Upper lobe of left lung (tissue), 6 donors: ENCODE results near the gene HTR6. TPM values are rescaled to one million over a fixed set of nuclear protein-coding genes. Genes with fewer than 3 reads are reported as not detected.
A peak's percentile ranks its signal among the peaks of the same experiment; 100 is the strongest.

Experiments
- ATAC-seq, 2 donors: fragments of 200-7000 bp; cut with Tn5 transposase; one replicate each; pipeline ENCODE4 v1.9.1; 2022; ENCODE audit warnings: mild to moderate bottlenecking in 2 of 2, moderate library complexity in 2 of 2; ENCODE audit not compliant: low FRiP score in 2 of 2
- DNase-seq, 2 donors: peaks; one replicate each; pipeline ENCODE4 v3.0.0-alpha.2; 2019 to 2020
- H3K27ac ChIP-seq, 4 donors: fragments of 200-600 bp; sonication (generic); one replicate each; pipeline ENCODE4 v1.5.1; 2016 to 2019
- H3K27me3 ChIP-seq, 4 donors: fragments of 200-600 bp; sonication (generic); one replicate each; pipeline ENCODE4 v1.5.1; 2017 to 2019
- H3K36me3 ChIP-seq, 4 donors: fragments of 200-600 bp; sonication (generic); one replicate each; pipeline ENCODE4 v1.5.1; 2016 to 2019
- H3K4me1 ChIP-seq, 4 donors: fragments of 200-600 bp; sonication (generic); one replicate each; pipeline ENCODE4 v1.5.1; 2018 to 2019
- H3K4me3 ChIP-seq, 4 donors: fragments of 200-600 bp; sonication (generic); one replicate each; pipeline ENCODE4 v1.5.1; 2017 to 2019; ENCODE audit warnings: mild to moderate bottlenecking in 2 of 4, moderate library complexity in 1 of 4
- H3K9me3 ChIP-seq, 4 donors: fragments of 200-600 bp; sonication (generic); one replicate each; pipeline ENCODE4 v1.5.1; 2018 to 2019
- CTCF ChIP-seq, 6 experiments: fragments of 450-650 bp in 4 of 6; fragments of 200-600 bp in 2 of 6; sonication (generic) in 2 of 6; IDR thresholded peaks; one replicate each; pipeline ENCODE4 v1.5.1; 2016 to 2019; ENCODE audit warnings: antibody characterized with exemption in 6 of 6
- EP300 ChIP-seq, 4 donors: sonication (generic); formaldehyde crosslinking; IDR thresholded peaks; one replicate each; pipeline ENCODE4 v1.5.1; 2017; ENCODE audit warnings: antibody characterized with exemption in 4 of 4, control low read depth in 2 of 4
- POLR2A ChIP-seq, 4 donors: fragments of 450-650 bp; IDR thresholded peaks; one replicate each; pipeline ENCODE4 v1.5.1; 2016 to 2017; ENCODE audit warnings: antibody characterized with exemption in 4 of 4, mild to moderate bottlenecking in 2 of 4
- POLR2AphosphoS5 ChIP-seq, 2 donors: sonication (generic); formaldehyde crosslinking; IDR thresholded peaks; one replicate each; pipeline ENCODE4 v1.5.1; 2017; ENCODE audit warnings: antibody characterized with exemption in 2 of 2
- WGBS, 2 donors: methylation state at CpG; one replicate each; pipeline ENCODE4 v1.1.5; 2017 to 2018; 5-methylcytosine and 5-hydroxymethylcytosine counted together
- total RNA-seq, 6 donors: library from RNA; depleted of rRNA in 4 of 6; stranded (reverse); fragments of >200 nt in 4 of 6; gene quantifications; one replicate each; pipeline versions ENCODE4 v1.1.0 to v1.2.1, GENCODE V29; 2016 to 2021
- donor health status: DM: no; HTN: no; CAD: no; lungs with moderate emphysema.
- donor health status: DM: no; HTN: yes; CAD: no; lungs with severe emphysema.

Gene HTR6
- total RNA-seq, 6 donors from 2014 or later = not detected

GRCh38 chr1:19703280-19703679 is 38.6 kb downstream of the HTR6 start:
- H3K4me1 ChIP-seq = peaks cover 0 to 4% (median 1%) of the 10 kb centered on the region in 4 donors
- 80 to 91% methylated on average over 3 of the region's 3 CpGs for WGBS, 2 donors
- no peaks in the 10 kb centered on the region for H3K27me3 ChIP-seq
- TF ChIP-seq CTCF (IDR thresholded peaks at IDR 0.05) (no peak), EP300 (IDR thresholded peaks at IDR 0.05) (no peak), POLR2A (IDR thresholded peaks at IDR 0.05) (no peak), POLR2AphosphoS5 (IDR thresholded peaks at IDR 0.05) (no peak)
- H3K36me3 ChIP-seq = peaks cover 0 to 17% (median 6%) of the 10 kb centered on the region in 4 donors
- no peaks in the 10 kb centered on the region for H3K9me3 ChIP-seq
- H3K27ac ChIP-seq = no peak overlapping the region
- ATAC-seq (no peak), DNase-seq (no peak)
- no peak overlapping the region for H3K4me3 ChIP-seq

GRCh38 chr1:19704247-19705113 is 39.8 kb downstream of the HTR6 start:
- Histone ChIP-seq H3K4me3 (no peak overlapping the region), H3K27ac (no peak overlapping the region), H3K27me3 (no peaks in the 10 kb centered on the region), H3K36me3 (peaks cover 0 to 14% (median 8%) of the 10 kb centered on the region in 4 donors), H3K9me3 (no peaks in the 10 kb centered on the region), H3K4me1 (peaks cover 0 to 4% (median 1%) of the 10 kb centered on the region in 4 donors)
- TF ChIP-seq POLR2AphosphoS5 (IDR thresholded peaks at IDR 0.05) (no peak), EP300 (IDR thresholded peaks at IDR 0.05) (no peak), CTCF (IDR thresholded peaks at IDR 0.05) (peak; percentile 79 to 88 (median 83)), POLR2A (IDR thresholded peaks at IDR 0.05) (no peak)
- ATAC-seq (peak; percentile 84 to 91), DNase-seq (peak; percentile 48 to 55)
- WGBS, 2 donors = 31 to 43% methylated on average over 17 to 18 of the region's 19 CpGs

- no peak for TF ChIP-seq CTCF (IDR thresholded peaks at IDR 0.05)
- no peak for TF ChIP-seq POLR2A (IDR thresholded peaks at IDR 0.05)
- TF ChIP-seq POLR2AphosphoS5 (IDR thresholded peaks at IDR 0.05) = no peak
- TF ChIP-seq EP300 (IDR thresholded peaks at IDR 0.05) = no peak
- H3K27ac ChIP-seq = no peak overlapping the region
- no peaks in the 10 kb centered on the region for H3K27me3 ChIP-seq
- no peak for DNase-seq
- WGBS, 2 donors = 87% methylated on average over 4 of the region's 4 CpGs
- no peak overlapping the region for H3K4me3 ChIP-seq
- H3K4me1 ChIP-seq = peaks cover 0 to 4% (median 1%) of the 10 kb centered on the region in 4 donors
- no peak for ATAC-seq
- no peaks in the 10 kb centered on the region for H3K9me3 ChIP-seq
- peaks cover 0 to 9% (median 3%) of the 10 kb centered on the region in 4 donors for H3K36me3 ChIP-seq
Observed at GRCh38 chr1:19705464-19705863, 40.8 kb downstream of the HTR6 start.

GRCh38 chr1:19706136-19706535 is 41.5 kb downstream of the HTR6 start:
- no peaks in the 10 kb centered on the region for H3K27me3 ChIP-seq
- peaks cover 0 to 5% (median 1%) of the 10 kb centered on the region in 4 donors for H3K36me3 ChIP-seq
- H3K27ac ChIP-seq = no peak overlapping the region
- ATAC-seq = no peak
- WGBS, 2 donors = 91 to 93% methylated on average over 4 of the region's 4 CpGs
- no peak for TF ChIP-seq EP300 (IDR thresholded peaks at IDR 0.05)
- no peak for TF ChIP-seq POLR2A (IDR thresholded peaks at IDR 0.05)
- no peak for TF ChIP-seq POLR2AphosphoS5 (IDR thresholded peaks at IDR 0.05)
- no peak for TF ChIP-seq CTCF (IDR thresholded peaks at IDR 0.05)
- H3K4me1 ChIP-seq = peaks cover 0 to 4% (median 1%) of the 10 kb centered on the region in 4 donors
- H3K4me3 ChIP-seq = no peak overlapping the region
- DNase-seq = no peak
- H3K9me3 ChIP-seq = no peaks in the 10 kb centered on the region
